GM23338 (cell line): ENCODE data around the gene ASTN1. TPM values are rescaled to one million over a fixed set of nuclear protein-coding genes. Genes with fewer than 3 reads are reported as not detected.

Source experiments
- ATAC-seq: fragments of 200-7000 bp; cut with Tn5 transposase; 3 replicates; pipeline ENCODE4 v1.9.1; 2020
- DNase-seq: peaks from one replicate; pipeline ENCODE4 v3.0.0-alpha.2; 2015; ENCODE audit warnings: low spot score
- H2AFZ ChIP-seq: fragments of 200-600 bp; sonication (generic); 2 replicates; pipeline ENCODE4 v1.8.0; 2016; ENCODE audit warnings: antibody characterized with exemption, mild to moderate bottlenecking, moderate library complexity
- H3F3A ChIP-seq: fragments of 200-600 bp; sonication (generic); replicated peaks from 2 replicates; pipeline ENCODE4 v1.8.0; 2017; ENCODE audit warnings: antibody characterized with exemption, mixed run types, low read depth
- H3K27ac ChIP-seq: fragments of 200-600 bp; sonication (generic); 2 replicates; pipeline ENCODE4 v1.6.1; 2016; ENCODE audit warnings: low read depth
- H3K27me3 ChIP-seq: fragments of 200-600 bp; sonication (generic); 2 replicates; pipeline ENCODE4 v1.8.0; 2016; ENCODE audit warnings: mild to moderate bottlenecking, mixed run types, moderate library complexity; ENCODE audit not compliant: insufficient read depth
- H3K36me3 ChIP-seq: fragments of 200-600 bp; sonication (generic); 2 replicates; pipeline ENCODE4 v1.8.0; 2016; ENCODE audit warnings: mild to moderate bottlenecking; ENCODE audit not compliant: insufficient read depth
- H3K4me1 ChIP-seq: fragments of 200-600 bp; sonication (generic); 2 replicates; pipeline ENCODE4 v1.8.0; 2016; ENCODE audit warnings: mild to moderate bottlenecking, moderate library complexity; ENCODE audit not compliant: insufficient read depth
- H3K4me2 ChIP-seq: fragments of 200-600 bp; sonication (generic); 2 replicates; pipeline ENCODE4 v1.7.1; 2017; ENCODE audit warnings: mixed run types
- H3K4me3 ChIP-seq: fragments of 200-600 bp; sonication (generic); 2 replicates; pipeline ENCODE4 v1.6.1; 2016; ENCODE audit warnings: mixed run types
- H3K79me2 ChIP-seq: fragments of 200-600 bp; sonication (generic); replicated peaks from 2 replicates; pipeline ENCODE4 v1.8.0; 2017; ENCODE audit warnings: mild to moderate bottlenecking; ENCODE audit not compliant: insufficient read depth
- H3K9me2 ChIP-seq: fragments of 200-600 bp; sonication (generic); 2 replicates; pipeline ENCODE4 v1.8.0; 2017; ENCODE audit not compliant: insufficient read depth
- H4K20me1 ChIP-seq: fragments of 200-600 bp; sonication (generic); replicated peaks from 2 replicates; pipeline ENCODE4 v1.8.0; 2017; ENCODE audit warnings: mild to moderate bottlenecking; ENCODE audit not compliant: insufficient read depth
- H3K27ac Mint-ChIP-seq: 2 replicates; pipeline ENCODE4 v1.8.0; 2020; ENCODE audit warnings: inconsistent platforms, mild to moderate bottlenecking, moderate library complexity, mixed read lengths
- H3K27me3 Mint-ChIP-seq: 3 replicates; pipeline ENCODE4 v1.8.0; 2022; ENCODE audit warnings: low read depth, mild to moderate bottlenecking, moderate library complexity, mixed read lengths, inconsistent platforms; ENCODE audit not compliant: insufficient read depth, poor library complexity
- H3K36me3 Mint-ChIP-seq: 3 replicates; pipeline ENCODE4 v1.8.0; 2021; ENCODE audit warnings: low read depth, mild to moderate bottlenecking, inconsistent platforms, moderate library complexity, mixed read lengths
- H3K4me1 Mint-ChIP-seq: 3 replicates; pipeline ENCODE4 v1.8.0; 2020; ENCODE audit warnings: mild to moderate bottlenecking, inconsistent platforms, mixed read lengths
- H3K4me3 Mint-ChIP-seq: 3 replicates; pipeline ENCODE4 v1.8.0; 2021; ENCODE audit warnings: moderate library complexity, mild to moderate bottlenecking, inconsistent platforms, mixed read lengths
- H3K9me3 Mint-ChIP-seq: 3 replicates; pipeline ENCODE4 v1.8.0; 2020; ENCODE audit warnings: moderate library complexity, mild to moderate bottlenecking, inconsistent platforms, mixed read lengths
- CREB1 ChIP-seq: fragments of 250-450 bp; sonication (Bioruptor Pico); IDR thresholded peaks from 2 replicates; pipeline ENCODE4 v1.5.0; 2020; ENCODE audit warnings: low read depth, mild to moderate bottlenecking, moderate library complexity
- EZH2 ChIP-seq: fragments of 200-600 bp; sonication (generic); IDR thresholded peaks from one replicate; pipeline ENCODE4 v1.8.0; 2017; ENCODE audit warnings: antibody characterized with exemption, mild to moderate bottlenecking, low read depth; ENCODE audit not compliant: unreplicated experiment
- EZH2phosphoT487 ChIP-seq: fragments of 200-600 bp; sonication (generic); IDR thresholded peaks from one replicate; pipeline ENCODE4 v1.8.1; 2018; ENCODE audit warnings: antibody characterized with exemption; ENCODE audit not compliant: unreplicated experiment
- JUNB ChIP-seq: IDR thresholded peaks from one replicate; pipeline ENCODE4 v1.6.1; 2016; ENCODE audit warnings: antibody characterized with exemption; ENCODE audit not compliant: unreplicated experiment
- NANOG ChIP-seq: IDR thresholded peaks from 2 replicates; pipeline ENCODE4 v1.6.1; 2016; ENCODE audit warnings: antibody characterized with exemption, borderline replicate concordance
- POLR2AphosphoS5 ChIP-seq: IDR thresholded peaks from 2 replicates; pipeline ENCODE4 v1.6.1; 2016; ENCODE audit warnings: antibody characterized with exemption, low read depth
- REST ChIP-seq: IDR thresholded peaks from one replicate; pipeline ENCODE4 v1.6.1; 2018; ENCODE audit warnings: antibody characterized with exemption; ENCODE audit not compliant: unreplicated experiment
- STAT1 ChIP-seq: IDR thresholded peaks from one replicate; pipeline ENCODE4 v1.6.1; 2016; ENCODE audit warnings: antibody characterized with exemption; ENCODE audit not compliant: unreplicated experiment
- ZNF114 ChIP-seq: fragments of 250-450 bp; sonication (Bioruptor Pico); IDR thresholded peaks from 2 replicates; pipeline ENCODE4 v1.5.0; 2020; ENCODE audit warnings: mild to moderate bottlenecking, moderate library complexity
- ZNF331 ChIP-seq: fragments of 250-450 bp; sonication (Bioruptor Pico); IDR thresholded peaks from 2 replicates; pipeline ENCODE4 v1.5.0; 2020; ENCODE audit warnings: low read depth, mild to moderate bottlenecking, moderate library complexity
- polyA plus RNA-seq: library from polyadenylated mRNA; unstranded; fragments of >200 nt; fragmentation: Nextera tagmentation; extraction: Ambion mirVana; gene quantifications from 2 replicates; pipeline ENCODE4 v1.2.1, GENCODE V29; 2016
- total RNA-seq: library from RNA; depleted of rRNA; stranded (reverse); fragments of >200 nt; shearing (Covaris generic); gene quantifications from 2 replicates; pipeline ENCODE4 v1.2.3, GENCODE V29; 2014
- TF ChIP-seq, protein P1 (sequence below): fragments of 250-450 bp; sonication (Bioruptor Pico); IDR thresholded peaks from 2 replicates; pipeline ENCODE4 v1.5.0; 2020; ENCODE audit warnings: mild to moderate bottlenecking, moderate library complexity
- TF ChIP-seq, protein P2 (sequence below), 2 experiments: fragments of 200-600 bp in 1 of 2; sonication (generic) in 1 of 2; conservative IDR thresholded peaks; 2 replicates each; pipeline versions ENCODE4 v1.5.1 to v1.6.1; 2016 to 2017; ENCODE audit warnings: antibody characterized with exemption in 2 of 2, low read depth in 2 of 2, mild to moderate bottlenecking in 2 of 2, moderate library complexity in 1 of 2
- TF ChIP-seq, protein P3 (sequence below): IDR thresholded peaks from 2 replicates; pipeline ENCODE4 v1.6.1; 2016; ENCODE audit warnings: antibody characterized with exemption

Gene ASTN1
- total and polyA plus RNA-seq, 2 experiments from 2014 or later = 2.0 to 5.2 TPM

DNA sequence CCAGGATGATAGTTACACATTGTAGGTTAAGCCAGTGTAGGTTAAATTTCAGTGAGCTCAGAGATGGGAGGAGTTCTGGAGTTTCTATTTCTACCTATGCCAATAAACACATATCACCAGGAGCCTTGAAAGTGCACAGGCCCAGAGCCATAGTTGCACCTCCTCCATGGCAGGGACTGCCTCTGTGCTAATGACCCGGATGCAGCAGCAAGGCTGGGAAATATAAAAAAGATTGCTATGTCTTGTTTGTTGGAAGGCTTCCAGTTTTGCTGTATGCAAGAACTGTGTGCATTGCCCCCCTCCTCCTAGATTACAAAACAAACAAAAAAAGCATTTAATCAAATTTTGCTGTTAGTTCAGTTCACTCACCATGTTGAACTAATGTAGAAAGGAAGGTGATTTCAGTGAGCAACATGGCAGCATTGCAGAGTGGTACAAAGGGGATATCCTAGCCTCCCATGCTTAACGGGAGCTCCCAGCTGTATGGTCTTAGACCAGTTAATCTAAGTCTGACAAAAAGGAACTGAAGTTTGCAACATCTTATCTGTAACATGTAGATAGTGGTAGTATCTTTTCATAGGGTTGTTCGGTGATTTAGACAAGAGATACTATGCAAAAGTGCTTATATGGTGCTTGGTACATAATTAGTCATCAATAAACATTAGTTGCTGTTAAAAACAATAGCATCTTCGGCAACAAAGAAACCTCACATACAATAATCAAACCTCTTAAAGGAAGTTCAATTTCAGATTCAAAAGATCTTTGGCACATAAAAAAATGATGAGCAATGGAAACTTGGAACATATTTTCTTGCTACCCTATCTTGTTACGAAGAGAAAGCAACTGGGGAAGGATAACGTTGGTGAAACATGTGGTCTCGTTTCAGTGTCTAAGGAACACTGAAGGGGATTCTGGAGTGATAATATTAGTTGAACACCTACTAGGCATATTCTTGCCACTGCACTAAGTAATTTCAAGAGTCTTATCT, 309.5 kb downstream of the ASTN1 start:
- no peak overlapping the region for H3K4me2 ChIP-seq
- H3K4me3 ChIP-seq = no peak overlapping the region
- H2AFZ ChIP-seq = no peak overlapping the region
- TF ChIP-seq EZH2phosphoT487 (no peak), POLR2AphosphoS5 (no peak), STAT1 (no peak), ZNF331 (CRISPR knock-in tag) (no peak), CREB1 (CRISPR knock-in tag) (no peak), REST (no peak), NANOG (no peak), ZNF114 (CRISPR knock-in tag) (no peak), EZH2 (no peak), JUNB (no peak)
- TF ChIP-seq, protein P1, sequence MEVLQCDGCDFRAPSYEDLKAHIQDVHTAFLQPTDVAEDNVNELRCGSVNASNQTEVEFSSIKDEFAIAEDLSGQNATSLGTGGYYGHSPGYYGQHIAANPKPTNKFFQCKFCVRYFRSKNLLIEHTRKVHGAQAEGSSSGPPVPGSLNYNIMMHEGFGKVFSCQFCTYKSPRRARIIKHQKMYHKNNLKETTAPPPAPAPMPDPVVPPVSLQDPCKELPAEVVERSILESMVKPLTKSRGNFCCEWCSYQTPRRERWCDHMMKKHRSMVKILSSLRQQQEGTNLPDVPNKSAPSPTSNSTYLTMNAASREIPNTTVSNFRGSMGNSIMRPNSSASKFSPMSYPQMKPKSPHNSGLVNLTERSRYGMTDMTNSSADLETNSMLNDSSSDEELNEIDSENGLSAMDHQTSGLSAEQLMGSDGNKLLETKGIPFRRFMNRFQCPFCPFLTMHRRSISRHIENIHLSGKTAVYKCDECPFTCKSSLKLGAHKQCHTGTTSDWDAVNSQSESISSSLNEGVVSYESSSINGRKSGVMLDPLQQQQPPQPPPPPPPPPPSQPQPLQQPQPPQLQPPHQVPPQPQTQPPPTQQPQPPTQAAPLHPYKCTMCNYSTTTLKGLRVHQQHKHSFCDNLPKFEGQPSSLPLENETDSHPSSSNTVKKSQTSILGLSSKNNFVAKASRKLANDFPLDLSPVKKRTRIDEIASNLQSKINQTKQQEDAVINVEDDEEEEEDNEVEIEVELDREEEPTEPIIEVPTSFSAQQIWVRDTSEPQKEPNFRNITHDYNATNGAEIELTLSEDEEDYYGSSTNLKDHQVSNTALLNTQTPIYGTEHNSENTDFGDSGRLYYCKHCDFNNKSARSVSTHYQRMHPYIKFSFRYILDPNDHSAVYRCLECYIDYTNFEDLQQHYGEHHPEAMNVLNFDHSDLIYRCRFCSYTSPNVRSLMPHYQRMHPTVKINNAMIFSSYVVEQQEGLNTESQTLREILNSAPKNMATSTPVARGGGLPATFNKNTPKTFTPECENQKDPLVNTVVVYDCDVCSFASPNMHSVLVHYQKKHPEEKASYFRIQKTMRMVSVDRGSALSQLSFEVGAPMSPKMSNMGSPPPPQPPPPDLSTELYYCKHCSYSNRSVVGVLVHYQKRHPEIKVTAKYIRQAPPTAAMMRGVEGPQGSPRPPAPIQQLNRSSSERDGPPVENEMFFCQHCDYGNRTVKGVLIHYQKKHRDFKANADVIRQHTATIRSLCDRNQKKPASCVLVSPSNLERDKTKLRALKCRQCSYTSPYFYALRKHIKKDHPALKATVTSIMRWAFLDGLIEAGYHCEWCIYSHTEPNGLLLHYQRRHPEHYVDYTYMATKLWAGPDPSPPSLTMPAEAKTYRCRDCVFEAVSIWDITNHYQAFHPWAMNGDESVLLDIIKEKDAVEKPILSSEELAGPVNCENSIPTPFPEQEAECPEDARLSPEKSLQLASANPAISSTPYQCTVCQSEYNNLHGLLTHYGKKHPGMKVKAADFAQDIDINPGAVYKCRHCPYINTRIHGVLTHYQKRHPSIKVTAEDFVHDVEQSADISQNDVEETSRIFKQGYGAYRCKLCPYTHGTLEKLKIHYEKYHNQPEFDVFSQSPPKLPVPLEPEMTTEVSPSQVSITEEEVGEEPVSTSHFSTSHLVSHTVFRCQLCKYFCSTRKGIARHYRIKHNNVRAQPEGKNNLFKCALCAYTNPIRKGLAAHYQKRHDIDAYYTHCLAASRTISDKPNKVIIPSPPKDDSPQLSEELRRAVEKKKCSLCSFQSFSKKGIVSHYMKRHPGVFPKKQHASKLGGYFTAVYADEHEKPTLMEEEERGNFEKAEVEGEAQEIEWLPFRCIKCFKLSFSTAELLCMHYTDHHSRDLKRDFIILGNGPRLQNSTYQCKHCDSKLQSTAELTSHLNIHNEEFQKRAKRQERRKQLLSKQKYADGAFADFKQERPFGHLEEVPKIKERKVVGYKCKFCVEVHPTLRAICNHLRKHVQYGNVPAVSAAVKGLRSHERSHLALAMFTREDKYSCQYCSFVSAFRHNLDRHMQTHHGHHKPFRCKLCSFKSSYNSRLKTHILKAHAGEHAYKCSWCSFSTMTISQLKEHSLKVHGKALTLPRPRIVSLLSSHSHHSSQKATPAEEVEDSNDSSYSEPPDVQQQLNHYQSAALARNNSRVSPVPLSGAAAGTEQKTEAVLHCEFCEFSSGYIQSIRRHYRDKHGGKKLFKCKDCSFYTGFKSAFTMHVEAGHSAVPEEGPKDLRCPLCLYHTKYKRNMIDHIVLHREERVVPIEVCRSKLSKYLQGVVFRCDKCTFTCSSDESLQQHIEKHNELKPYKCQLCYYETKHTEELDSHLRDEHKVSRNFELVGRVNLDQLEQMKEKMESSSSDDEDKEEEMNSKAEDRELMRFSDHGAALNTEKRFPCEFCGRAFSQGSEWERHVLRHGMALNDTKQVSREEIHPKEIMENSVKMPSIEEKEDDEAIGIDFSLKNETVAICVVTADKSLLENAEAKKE (CRISPR knock-in tag) = no peak
- TF ChIP-seq, protein P2, sequence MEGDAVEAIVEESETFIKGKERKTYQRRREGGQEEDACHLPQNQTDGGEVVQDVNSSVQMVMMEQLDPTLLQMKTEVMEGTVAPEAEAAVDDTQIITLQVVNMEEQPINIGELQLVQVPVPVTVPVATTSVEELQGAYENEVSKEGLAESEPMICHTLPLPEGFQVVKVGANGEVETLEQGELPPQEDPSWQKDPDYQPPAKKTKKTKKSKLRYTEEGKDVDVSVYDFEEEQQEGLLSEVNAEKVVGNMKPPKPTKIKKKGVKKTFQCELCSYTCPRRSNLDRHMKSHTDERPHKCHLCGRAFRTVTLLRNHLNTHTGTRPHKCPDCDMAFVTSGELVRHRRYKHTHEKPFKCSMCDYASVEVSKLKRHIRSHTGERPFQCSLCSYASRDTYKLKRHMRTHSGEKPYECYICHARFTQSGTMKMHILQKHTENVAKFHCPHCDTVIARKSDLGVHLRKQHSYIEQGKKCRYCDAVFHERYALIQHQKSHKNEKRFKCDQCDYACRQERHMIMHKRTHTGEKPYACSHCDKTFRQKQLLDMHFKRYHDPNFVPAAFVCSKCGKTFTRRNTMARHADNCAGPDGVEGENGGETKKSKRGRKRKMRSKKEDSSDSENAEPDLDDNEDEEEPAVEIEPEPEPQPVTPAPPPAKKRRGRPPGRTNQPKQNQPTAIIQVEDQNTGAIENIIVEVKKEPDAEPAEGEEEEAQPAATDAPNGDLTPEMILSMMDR (conservative IDR thresholded peaks at IDR 0.05; ENCODE audit: low read depth in 2 of 2) = no peak
- TF ChIP-seq, protein P3, sequence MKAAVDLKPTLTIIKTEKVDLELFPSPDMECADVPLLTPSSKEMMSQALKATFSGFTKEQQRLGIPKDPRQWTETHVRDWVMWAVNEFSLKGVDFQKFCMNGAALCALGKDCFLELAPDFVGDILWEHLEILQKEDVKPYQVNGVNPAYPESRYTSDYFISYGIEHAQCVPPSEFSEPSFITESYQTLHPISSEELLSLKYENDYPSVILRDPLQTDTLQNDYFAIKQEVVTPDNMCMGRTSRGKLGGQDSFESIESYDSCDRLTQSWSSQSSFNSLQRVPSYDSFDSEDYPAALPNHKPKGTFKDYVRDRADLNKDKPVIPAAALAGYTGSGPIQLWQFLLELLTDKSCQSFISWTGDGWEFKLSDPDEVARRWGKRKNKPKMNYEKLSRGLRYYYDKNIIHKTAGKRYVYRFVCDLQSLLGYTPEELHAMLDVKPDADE = no peak
- H3K36me3 Mint-ChIP-seq = no peaks in the 10 kb centered on the region
- no peak overlapping the region for H3K4me3 Mint-ChIP-seq
- no peaks in the 10 kb centered on the region for H3K4me1 ChIP-seq
- H3K27me3 Mint-ChIP-seq = no peaks in the 10 kb centered on the region
- no peaks in the 10 kb centered on the region for H4K20me1 ChIP-seq
- no peaks in the 10 kb centered on the region for H3K9me2 ChIP-seq
- no peaks in the 10 kb centered on the region for H3K4me1 Mint-ChIP-seq
- H3K9me3 Mint-ChIP-seq = no peaks in the 10 kb centered on the region
- H3K27me3 ChIP-seq = no peaks in the 10 kb centered on the region
- ATAC-seq (no peak), DNase-seq (no peak)
- no peaks in the 10 kb centered on the region for H3K36me3 ChIP-seq
- no peaks in the 10 kb centered on the region for H3K79me2 ChIP-seq
- no peaks in the 10 kb centered on the region for H3F3A ChIP-seq
- no peak overlapping the region for H3K27ac Mint-ChIP-seq
- no peak overlapping the region for H3K27ac ChIP-seq
